PC-9 (cell line): Measurements from ENCODE around the gene TTC7B.

Experiments used
- EZH2 ChIP-seq: fragments of 200-600 bp; sonication (generic); IDR thresholded peaks from 2 replicates; pipeline ENCODE4 v1.8.0; 2017; ENCODE audit warnings: antibody characterized with exemption, low read depth
- TF ChIP-seq, protein P1 (sequence below): fragments of 200-600 bp; sonication (generic); conservative IDR thresholded peaks from 2 replicates; pipeline ENCODE4 v1.6.1; 2017; ENCODE audit warnings: mixed run types, antibody characterized with exemption, mild to moderate bottlenecking, moderate library complexity

DNA sequence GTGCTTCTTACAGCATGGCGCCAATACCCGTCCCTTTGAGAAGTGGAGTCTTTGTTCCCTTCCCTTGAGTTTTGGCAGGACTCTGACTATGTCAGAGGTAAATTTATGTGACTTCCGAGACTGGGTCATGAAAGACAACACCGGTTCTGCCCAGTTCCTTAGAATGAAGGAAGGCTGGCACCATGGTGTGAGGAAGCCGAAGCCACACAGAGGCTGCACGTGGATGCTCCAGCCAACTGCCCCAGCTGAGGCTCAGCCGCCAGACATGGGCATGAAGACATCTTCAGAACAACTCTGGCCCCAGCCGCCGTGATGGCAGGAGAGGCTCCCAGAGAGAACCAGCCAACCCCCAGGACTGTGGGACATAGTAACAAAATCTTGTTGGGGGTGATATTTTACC is 308.2 kb downstream of the TTC7B start:
- TF ChIP-seq, protein P1, sequence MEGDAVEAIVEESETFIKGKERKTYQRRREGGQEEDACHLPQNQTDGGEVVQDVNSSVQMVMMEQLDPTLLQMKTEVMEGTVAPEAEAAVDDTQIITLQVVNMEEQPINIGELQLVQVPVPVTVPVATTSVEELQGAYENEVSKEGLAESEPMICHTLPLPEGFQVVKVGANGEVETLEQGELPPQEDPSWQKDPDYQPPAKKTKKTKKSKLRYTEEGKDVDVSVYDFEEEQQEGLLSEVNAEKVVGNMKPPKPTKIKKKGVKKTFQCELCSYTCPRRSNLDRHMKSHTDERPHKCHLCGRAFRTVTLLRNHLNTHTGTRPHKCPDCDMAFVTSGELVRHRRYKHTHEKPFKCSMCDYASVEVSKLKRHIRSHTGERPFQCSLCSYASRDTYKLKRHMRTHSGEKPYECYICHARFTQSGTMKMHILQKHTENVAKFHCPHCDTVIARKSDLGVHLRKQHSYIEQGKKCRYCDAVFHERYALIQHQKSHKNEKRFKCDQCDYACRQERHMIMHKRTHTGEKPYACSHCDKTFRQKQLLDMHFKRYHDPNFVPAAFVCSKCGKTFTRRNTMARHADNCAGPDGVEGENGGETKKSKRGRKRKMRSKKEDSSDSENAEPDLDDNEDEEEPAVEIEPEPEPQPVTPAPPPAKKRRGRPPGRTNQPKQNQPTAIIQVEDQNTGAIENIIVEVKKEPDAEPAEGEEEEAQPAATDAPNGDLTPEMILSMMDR: no peak
- TF ChIP-seq EZH2: no peak
